Tibial nerve (tissue), 4 donors: Measurements from ENCODE around the gene SCG5. TPM values are rescaled to one million over a fixed set of nuclear protein-coding genes. Genes with fewer than 3 reads are reported as not detected.

Experiments used
- DNase-seq, 2 donors: peaks; one replicate each; pipeline ENCODE4 v3.0.0-alpha.2; 2019; ENCODE audit warnings: low spot score in 2 of 2
- H3K27ac ChIP-seq, 4 donors: fragments of 200-600 bp; sonication (generic) in 3 of 4; one replicate each; pipeline ENCODE4 v1.5.1; 2017 to 2019; ENCODE audit warnings: mild to moderate bottlenecking in 1 of 4
- H3K27me3 ChIP-seq, 2 donors: fragments of 200-600 bp; sonication (generic) in 1 of 2; one replicate each; pipeline versions ENCODE4 v1.5.1 to v1.6.0; 2017 to 2019
- H3K36me3 ChIP-seq, 3 donors: fragments of 200-600 bp; sonication (generic); one replicate each; pipeline ENCODE4 v1.5.1; 2018 to 2019
- H3K4me1 ChIP-seq, 4 donors: fragments of 200-600 bp; sonication (generic) in 3 of 4; one replicate each; pipeline ENCODE4 v1.5.1; 2017 to 2019
- H3K4me3 ChIP-seq, 4 donors: fragments of 200-600 bp; sonication (generic) in 3 of 4; one replicate each; pipeline ENCODE4 v1.5.1; 2017 to 2019; ENCODE audit warnings: mild to moderate bottlenecking in 1 of 4, moderate library complexity in 1 of 4
- H3K9me3 ChIP-seq, 4 donors: fragments of 200-600 bp; sonication (generic) in 3 of 4; one replicate each; pipeline ENCODE4 v1.5.1; 2017 to 2019
- EP300 ChIP-seq, 2 donors: sonication (generic); formaldehyde crosslinking; IDR thresholded peaks; one replicate each; pipeline ENCODE4 v1.6.1; 2017; ENCODE audit warnings: antibody characterized with exemption in 2 of 2, mild to moderate bottlenecking in 1 of 2
- POLR2A ChIP-seq, 2 donors: fragments of 450-650 bp; IDR thresholded peaks; one replicate each; pipeline ENCODE4 v1.6.1; 2017; ENCODE audit warnings: antibody characterized with exemption in 2 of 2, mild to moderate bottlenecking in 2 of 2, moderate library complexity in 2 of 2
- WGBS, 2 donors: methylation state at CpG; one replicate each; pipeline ENCODE4 v1.1.5; 2018; 5-methylcytosine and 5-hydroxymethylcytosine counted together
- total RNA-seq, 4 donors: library from RNA; depleted of rRNA; stranded (reverse); fragments of >200 nt; gene quantifications; one replicate each; pipeline ENCODE4 v1.1.0, GENCODE V29; 2016
- TF ChIP-seq, protein P1 (sequence below), 5 experiments: fragments of 200-600 bp in 3 of 5; fragments of 450-650 bp in 2 of 5; sonication (generic) in 3 of 5; IDR thresholded peaks; one replicate each; pipeline ENCODE4 v1.5.1; 2016 to 2019; ENCODE audit warnings: antibody characterized with exemption in 5 of 5, mild to moderate bottlenecking in 3 of 5, moderate library complexity in 2 of 5

Gene SCG5
- total RNA-seq, 4 donors from 2014 or later, result 0.44 to 0.90 TPM; not detected in 2

DNA sequence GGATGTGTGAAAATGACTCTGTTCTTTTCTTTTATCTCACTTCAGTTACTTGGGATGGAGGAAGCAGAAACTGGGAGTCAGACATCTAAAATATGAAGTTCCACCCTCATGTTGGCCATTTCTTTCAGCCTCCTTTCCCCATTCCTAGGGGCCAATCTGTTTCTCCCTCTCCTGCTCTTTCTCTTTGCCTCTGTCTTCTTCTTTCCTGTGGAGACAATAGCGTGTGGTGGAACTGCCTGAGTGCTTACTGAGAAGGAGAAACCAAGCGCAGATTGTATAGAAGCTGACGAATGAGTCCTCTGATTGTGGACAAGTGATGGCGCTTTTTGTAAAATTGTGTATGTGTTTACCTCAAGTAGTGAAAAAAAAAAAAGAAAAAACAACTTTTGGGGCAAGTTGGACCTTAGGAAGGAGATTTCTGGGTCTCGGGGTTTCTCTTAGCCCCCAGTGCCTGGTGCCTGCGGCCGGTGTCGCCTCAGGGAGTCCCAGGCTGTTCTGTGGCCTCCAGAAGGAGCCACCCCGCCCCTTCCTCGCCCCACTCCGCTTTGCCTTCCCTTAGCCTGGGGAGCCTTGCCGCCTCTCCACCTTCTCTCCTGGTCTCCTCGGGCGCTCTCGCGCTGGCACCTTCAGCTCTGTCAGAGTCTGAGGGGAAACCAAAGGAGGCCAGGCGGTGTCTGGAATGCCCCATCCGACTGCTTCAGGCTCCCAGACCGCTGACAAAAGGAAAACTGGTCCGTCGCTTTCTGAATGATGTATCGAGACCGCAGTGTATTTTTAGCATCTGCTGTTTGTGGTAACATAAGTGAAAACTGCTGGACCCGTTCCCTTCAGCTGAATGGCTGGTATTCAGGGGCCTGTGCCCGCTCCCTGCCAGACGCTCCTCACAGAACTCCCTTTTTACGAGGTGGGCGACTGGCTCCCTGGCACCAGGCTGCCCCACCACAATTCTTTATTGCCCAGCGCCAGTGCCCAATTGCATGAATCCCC, 30.1 kb downstream of the SCG5 start:
- no peaks in the 10 kb centered on the region for H3K36me3 ChIP-seq
- no peak overlapping the region for H3K4me3 ChIP-seq
- TF ChIP-seq, protein P1, sequence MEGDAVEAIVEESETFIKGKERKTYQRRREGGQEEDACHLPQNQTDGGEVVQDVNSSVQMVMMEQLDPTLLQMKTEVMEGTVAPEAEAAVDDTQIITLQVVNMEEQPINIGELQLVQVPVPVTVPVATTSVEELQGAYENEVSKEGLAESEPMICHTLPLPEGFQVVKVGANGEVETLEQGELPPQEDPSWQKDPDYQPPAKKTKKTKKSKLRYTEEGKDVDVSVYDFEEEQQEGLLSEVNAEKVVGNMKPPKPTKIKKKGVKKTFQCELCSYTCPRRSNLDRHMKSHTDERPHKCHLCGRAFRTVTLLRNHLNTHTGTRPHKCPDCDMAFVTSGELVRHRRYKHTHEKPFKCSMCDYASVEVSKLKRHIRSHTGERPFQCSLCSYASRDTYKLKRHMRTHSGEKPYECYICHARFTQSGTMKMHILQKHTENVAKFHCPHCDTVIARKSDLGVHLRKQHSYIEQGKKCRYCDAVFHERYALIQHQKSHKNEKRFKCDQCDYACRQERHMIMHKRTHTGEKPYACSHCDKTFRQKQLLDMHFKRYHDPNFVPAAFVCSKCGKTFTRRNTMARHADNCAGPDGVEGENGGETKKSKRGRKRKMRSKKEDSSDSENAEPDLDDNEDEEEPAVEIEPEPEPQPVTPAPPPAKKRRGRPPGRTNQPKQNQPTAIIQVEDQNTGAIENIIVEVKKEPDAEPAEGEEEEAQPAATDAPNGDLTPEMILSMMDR (IDR thresholded peaks at IDR 0.05), result no peak
- TF ChIP-seq EP300 (IDR thresholded peaks at IDR 0.05), result no peak
- TF ChIP-seq POLR2A (IDR thresholded peaks at IDR 0.05), result no peak
- 77 to 86% methylated on average over 28 to 29 of the region's 29 CpGs for WGBS, 2 donors
- no peaks in the 10 kb centered on the region for H3K9me3 ChIP-seq
- H3K27me3 ChIP-seq, result no peaks in the 10 kb centered on the region
- DNase-seq, result no peak
- H3K4me1 ChIP-seq, result peaks cover 0 to 32% (median 7%) of the 10 kb centered on the region in 4 donors
- peak overlapping the region in 3 of 4 donors; percentile 56 to 89 (median 76) for H3K27ac ChIP-seq

DNA sequence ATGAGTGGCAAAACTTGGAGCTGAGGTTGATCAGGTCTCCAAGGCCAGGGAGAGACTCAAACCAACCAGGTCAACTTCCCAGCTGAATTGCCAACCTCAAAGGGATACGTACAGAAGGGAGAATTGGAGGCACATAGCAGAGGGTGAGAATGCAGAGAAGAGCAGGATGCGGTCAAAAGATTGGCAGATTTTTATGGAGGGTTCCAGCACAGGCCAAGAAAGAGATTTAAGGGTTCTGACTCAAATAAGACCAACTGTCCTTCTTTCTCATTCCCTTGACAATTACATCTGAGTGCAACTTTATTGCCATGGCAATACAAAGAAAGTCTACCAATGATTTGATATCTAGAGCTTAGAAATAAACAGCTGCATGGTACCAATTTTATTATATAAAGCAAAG, 33.2 kb downstream of the SCG5 start:
- H3K36me3 ChIP-seq, result no peaks in the 10 kb centered on the region
- DNase-seq, result no peak
- H3K27me3 ChIP-seq, result no peaks in the 10 kb centered on the region
- peaks cover 0 to 25% (median 6%) of the 10 kb centered on the region in 4 donors for H3K4me1 ChIP-seq
- no peak overlapping the region for H3K27ac ChIP-seq
- TF ChIP-seq, protein P1 (IDR thresholded peaks at IDR 0.05), result no peak
- TF ChIP-seq EP300 (IDR thresholded peaks at IDR 0.05), result no peak
- no peak for TF ChIP-seq POLR2A (IDR thresholded peaks at IDR 0.05)
- no peak overlapping the region for H3K4me3 ChIP-seq
- H3K9me3 ChIP-seq, result no peaks in the 10 kb centered on the region
- 92 to 95% methylated on average over 2 of the region's 2 CpGs for WGBS, 2 donors

DNA sequence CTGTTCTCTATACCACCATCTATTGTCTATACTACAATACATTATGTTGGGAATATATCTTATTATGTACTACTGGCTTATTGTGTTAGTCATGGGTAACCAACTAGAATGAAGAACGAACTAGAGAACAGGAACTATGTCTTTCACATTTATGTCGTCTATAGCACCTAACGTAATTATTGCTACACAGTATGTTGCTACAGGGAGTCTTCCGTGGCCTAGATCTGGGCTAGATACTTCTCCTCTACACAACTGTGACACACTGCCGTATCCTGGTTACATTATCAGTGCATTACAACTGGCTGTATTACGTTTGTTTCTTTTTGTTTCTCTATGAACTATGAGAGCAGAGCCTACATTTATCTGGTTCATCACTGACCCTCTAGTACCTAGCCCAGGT, 34.0 kb downstream of the SCG5 start:
- Histone ChIP-seq H3K9me3 (no peaks in the 10 kb centered on the region), H3K27me3 (no peaks in the 10 kb centered on the region), H3K4me3 (no peak overlapping the region), H3K36me3 (no peaks in the 10 kb centered on the region), H3K4me1 (peaks cover 0 to 18% (median 4%) of the 10 kb centered on the region in 4 donors), H3K27ac (no peak overlapping the region)
- DNase-seq, result no peak
- TF ChIP-seq POLR2A (IDR thresholded peaks at IDR 0.05) (no peak), EP300 (IDR thresholded peaks at IDR 0.05) (no peak)
- TF ChIP-seq, protein P1 (IDR thresholded peaks at IDR 0.05), result no peak
- WGBS, 2 donors, result 63 to 70% methylated on average over 6 of the region's 6 CpGs

DNA sequence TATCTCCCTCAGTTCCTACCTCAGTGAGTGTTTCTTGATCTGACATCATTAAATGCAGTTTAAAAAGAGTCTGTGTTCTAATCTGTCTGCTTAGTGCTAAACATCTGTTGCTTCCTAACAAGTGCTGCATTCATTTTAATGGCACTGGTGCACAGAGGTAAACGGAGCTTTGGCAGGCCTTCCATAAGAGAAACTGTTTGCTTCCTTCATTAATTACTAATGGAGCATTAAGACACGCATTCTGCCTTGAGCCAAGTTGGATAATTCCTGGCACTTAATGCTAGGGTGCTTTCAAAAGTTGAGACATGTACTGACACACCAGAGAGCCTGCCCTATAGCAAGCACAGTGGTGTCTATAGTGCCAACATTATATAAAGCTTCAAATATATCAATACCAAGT, 34.7 kb downstream of the SCG5 start:
- Histone ChIP-seq H3K27ac (no peak overlapping the region), H3K36me3 (no peaks in the 10 kb centered on the region), H3K4me3 (no peak overlapping the region), H3K4me1 (peaks cover 0 to 11% (median 2%) of the 10 kb centered on the region in 4 donors), H3K9me3 (no peaks in the 10 kb centered on the region), H3K27me3 (no peaks in the 10 kb centered on the region)
- TF ChIP-seq POLR2A (IDR thresholded peaks at IDR 0.05) (no peak), EP300 (IDR thresholded peaks at IDR 0.05) (no peak)
- TF ChIP-seq, protein P1 (IDR thresholded peaks at IDR 0.05), result no peak
- no peak for DNase-seq
- WGBS, 2 donors, result 54 to 59% methylated on average over 2 of the region's 2 CpGs

DNA sequence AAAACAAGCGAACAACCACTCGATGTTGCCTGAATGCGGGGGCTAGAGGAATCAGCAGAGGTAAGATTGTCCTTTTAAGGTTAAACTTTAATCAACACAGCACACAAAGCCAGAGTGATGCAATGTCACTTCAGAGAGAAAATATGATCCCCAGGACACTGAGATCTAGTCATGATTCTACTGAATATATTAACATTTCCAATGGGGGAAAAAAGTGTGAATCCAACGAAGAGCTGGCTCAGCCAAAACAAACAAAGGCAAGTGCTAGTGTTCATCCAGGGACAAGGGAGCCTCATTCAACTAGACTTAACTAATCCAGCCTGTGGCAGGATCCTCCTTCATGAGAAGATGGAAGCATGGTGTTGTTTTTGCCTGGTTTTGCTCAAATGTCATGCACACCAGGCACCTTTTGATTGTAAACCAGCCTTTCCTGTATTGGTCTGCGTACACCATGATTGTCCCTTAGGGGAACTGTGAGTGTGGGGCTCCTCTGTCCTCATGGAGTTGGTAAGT, 35.8 kb downstream of the SCG5 start:
- H3K36me3 ChIP-seq, result no peaks in the 10 kb centered on the region
- H3K9me3 ChIP-seq, result no peaks in the 10 kb centered on the region
- WGBS, 2 donors, result 57 to 73% methylated on average over 5 of the region's 5 CpGs
- DNase-seq, result peak in 1 of 2 donors; percentile 23
- H3K4me1 ChIP-seq, result no peaks in the 10 kb centered on the region
- TF ChIP-seq, protein P1 (IDR thresholded peaks at IDR 0.05), result no peak
- peak in 1 of 2 donors; percentile 29 for TF ChIP-seq EP300 (IDR thresholded peaks at IDR 0.05)
- H3K27me3 ChIP-seq, result no peaks in the 10 kb centered on the region
- no peak overlapping the region for H3K4me3 ChIP-seq
- no peak overlapping the region for H3K27ac ChIP-seq
